Measurements from ENCODE around the gene CBLC. TPM values are rescaled to one million over a fixed set of nuclear protein-coding genes. Genes with fewer than 3 reads are reported as not detected.
"Not testable (repeated sequence)": the region's sequence is repeated elsewhere in the genome, so short reads cannot be mapped to it uniquely, and the experiment has no call there.

The CBLC gene
- total RNA-seq, 1 donor from 2014 or later, result 9.9 TPM

DNA sequence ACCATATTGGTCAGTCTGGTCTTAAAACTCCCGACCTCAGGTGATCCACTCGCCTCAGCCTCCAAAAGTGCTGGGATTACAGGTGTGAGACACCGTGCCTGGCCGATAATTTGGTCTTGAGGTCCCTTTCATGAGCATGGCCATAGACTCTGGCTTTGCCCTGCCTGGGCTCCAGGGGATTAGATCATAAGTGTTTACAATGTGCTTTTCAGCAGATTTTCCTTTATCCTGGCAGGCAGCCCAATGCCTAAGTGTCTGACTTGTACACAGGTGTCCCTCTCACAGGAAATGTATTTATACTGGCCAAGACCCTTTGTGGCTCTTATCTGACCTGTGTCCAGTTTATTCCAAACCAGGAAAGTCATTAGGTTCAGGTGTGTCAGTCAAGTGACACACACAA lies 47.1 kb downstream of the CBLC start:
- DNase-seq (ENCODE audit: low read depth), result no peak
- TF ChIP-seq, protein P1, sequence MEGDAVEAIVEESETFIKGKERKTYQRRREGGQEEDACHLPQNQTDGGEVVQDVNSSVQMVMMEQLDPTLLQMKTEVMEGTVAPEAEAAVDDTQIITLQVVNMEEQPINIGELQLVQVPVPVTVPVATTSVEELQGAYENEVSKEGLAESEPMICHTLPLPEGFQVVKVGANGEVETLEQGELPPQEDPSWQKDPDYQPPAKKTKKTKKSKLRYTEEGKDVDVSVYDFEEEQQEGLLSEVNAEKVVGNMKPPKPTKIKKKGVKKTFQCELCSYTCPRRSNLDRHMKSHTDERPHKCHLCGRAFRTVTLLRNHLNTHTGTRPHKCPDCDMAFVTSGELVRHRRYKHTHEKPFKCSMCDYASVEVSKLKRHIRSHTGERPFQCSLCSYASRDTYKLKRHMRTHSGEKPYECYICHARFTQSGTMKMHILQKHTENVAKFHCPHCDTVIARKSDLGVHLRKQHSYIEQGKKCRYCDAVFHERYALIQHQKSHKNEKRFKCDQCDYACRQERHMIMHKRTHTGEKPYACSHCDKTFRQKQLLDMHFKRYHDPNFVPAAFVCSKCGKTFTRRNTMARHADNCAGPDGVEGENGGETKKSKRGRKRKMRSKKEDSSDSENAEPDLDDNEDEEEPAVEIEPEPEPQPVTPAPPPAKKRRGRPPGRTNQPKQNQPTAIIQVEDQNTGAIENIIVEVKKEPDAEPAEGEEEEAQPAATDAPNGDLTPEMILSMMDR (IDR thresholded peaks at IDR 0.05; ENCODE audit: insufficient read depth, low read length, poor library complexity, severe bottlenecking), result no peak
- H3K27me3 ChIP-seq (ENCODE audit: control insufficient read depth, insufficient read depth, low read length), result peaks cover 3% of the 10 kb centered on the region
- H3K4me3 ChIP-seq (ENCODE audit: low read depth, low read length), result no peak overlapping the region
- no peaks in the 10 kb centered on the region for H3K36me3 ChIP-seq (ENCODE audit: control insufficient read depth, insufficient read depth, low read length)

DNA sequence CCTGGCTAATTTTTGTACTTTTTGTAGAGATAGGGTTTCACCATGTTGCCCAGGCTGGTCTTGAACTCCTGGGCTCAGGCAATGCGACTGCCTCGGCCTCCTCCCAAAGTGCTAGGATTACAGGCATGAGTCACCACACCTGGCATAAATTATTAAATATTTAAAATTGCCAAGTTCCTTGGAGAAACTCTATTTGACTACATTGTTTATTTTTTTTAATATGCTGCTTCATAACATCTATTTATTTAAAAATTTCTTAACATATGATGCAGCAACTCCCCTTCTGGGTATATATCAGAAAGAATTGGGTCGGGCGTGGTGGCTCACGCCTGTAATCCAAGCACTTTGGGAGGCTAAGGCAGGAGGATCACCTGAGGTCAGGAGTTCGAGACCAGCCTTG lies 55.2 kb downstream of the CBLC start:
- DNase-seq (ENCODE audit: low read depth); H3K27me3 ChIP-seq (ENCODE audit: control insufficient read depth, insufficient read depth, low read length); H3K36me3 ChIP-seq (ENCODE audit: control insufficient read depth, insufficient read depth, low read length); H3K4me3 ChIP-seq (ENCODE audit: low read depth, low read length): not testable (repeated sequence)

DNA sequence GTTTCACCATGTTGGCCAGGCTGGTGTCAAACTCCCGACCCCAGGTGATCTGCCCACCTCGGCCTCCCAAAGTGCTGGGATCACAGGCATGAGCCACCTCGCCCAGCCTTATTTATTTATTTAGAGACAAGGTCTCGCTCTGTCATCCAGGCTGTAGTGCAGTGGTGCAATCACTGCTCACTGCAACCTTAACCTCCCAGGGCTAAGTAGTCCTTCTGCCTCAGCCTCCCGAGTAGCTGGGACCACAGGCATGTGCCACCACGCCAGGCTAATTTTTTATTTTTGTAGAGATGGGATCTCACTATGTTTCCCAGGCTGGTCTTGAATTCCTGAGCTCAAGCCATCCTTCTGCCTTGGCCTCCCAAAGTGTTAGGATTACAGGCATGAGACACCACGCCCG lies 56.7 kb downstream of the CBLC start:
- not testable (repeated sequence) for H3K36me3 ChIP-seq (ENCODE audit: control insufficient read depth, insufficient read depth, low read length); H3K27me3 ChIP-seq (ENCODE audit: control insufficient read depth, insufficient read depth, low read length); DNase-seq (ENCODE audit: low read depth); H3K4me3 ChIP-seq (ENCODE audit: low read depth, low read length)

DNA sequence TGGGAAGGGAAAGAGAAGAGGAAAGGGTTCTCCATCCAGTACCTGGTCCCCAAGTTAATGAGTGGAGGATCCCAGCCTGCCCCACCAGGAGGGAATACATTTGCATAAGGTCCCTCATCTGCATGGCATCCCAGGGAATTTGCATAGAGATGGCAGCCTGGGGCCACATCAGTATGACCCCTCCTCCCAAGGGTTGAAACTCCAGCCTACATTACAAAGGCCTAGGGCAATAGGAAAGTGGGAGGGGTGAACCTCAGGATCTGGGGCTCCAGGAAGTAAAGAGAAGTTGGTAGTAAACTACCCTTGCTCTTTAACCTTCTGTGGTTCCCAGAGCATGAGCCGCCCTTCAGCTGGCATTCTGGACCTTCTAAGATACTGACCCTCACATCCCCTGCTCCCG lies 61.6 kb downstream of the CBLC start:
- no peak overlapping the region for H3K4me3 ChIP-seq (ENCODE audit: low read depth, low read length)
- no peak for DNase-seq (ENCODE audit: low read depth)
- no peaks in the 10 kb centered on the region for H3K27me3 ChIP-seq (ENCODE audit: control insufficient read depth, insufficient read depth, low read length)
- H3K36me3 ChIP-seq (ENCODE audit: control insufficient read depth, insufficient read depth, low read length), result no peaks in the 10 kb centered on the region
- TF ChIP-seq, protein P1 (IDR thresholded peaks at IDR 0.05; ENCODE audit: insufficient read depth, low read length, poor library complexity, severe bottlenecking), result no peak

DNA sequence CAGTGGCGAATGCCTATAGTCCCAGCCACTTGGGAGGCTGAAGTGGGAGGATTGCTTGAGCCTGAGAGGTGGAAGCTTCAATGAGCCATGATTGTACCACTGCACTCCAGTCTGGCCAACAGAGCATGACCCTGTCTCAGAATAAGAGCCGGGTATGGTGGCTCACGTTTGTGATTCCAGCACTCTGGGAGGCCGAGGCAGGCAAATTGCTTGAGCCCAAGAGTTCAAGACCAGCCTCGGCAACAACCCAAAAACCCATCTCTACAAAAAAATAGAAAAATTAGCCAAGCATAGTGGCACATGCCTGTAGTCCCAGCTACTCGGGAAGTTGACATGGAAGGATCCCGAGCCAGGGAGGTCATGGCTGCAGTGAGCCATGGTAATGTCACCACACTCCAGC lies 63.1 kb downstream of the CBLC start:
- DNase-seq (ENCODE audit: low read depth), result no peak
- TF ChIP-seq, protein P1 (IDR thresholded peaks at IDR 0.05; ENCODE audit: insufficient read depth, low read length, poor library complexity, severe bottlenecking), result no peak

DNA sequence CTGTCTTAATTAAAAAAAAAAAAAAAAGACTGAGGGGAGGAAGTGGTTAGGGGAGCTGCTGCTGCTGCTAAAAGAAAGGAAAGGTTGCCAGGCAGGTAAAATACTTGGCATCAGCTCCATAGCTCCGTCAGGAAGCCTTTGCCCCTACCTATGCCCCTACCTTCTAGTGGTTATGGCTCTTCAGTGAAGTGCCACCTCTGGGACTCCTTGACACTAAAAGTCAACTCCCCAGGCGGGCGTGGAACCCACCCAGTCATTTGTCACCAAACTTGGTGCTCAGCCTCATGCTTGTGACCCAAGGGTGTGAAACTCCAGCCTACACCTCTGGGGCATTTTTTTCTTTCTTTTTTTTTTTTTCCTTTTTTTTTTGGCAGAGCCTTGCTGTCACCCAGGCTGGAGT lies 63.5 kb downstream of the CBLC start:
- DNase-seq (ENCODE audit: low read depth), result no peak
- no peaks in the 10 kb centered on the region for H3K27me3 ChIP-seq (ENCODE audit: control insufficient read depth, insufficient read depth, low read length)
- no peak overlapping the region for H3K4me3 ChIP-seq (ENCODE audit: low read depth, low read length)
- TF ChIP-seq, protein P1 (IDR thresholded peaks at IDR 0.05; ENCODE audit: insufficient read depth, low read length, poor library complexity, severe bottlenecking), result no peak
- H3K36me3 ChIP-seq (ENCODE audit: control insufficient read depth, insufficient read depth, low read length), result no peaks in the 10 kb centered on the region

More for the DNA sequence above, 63.1 kb downstream of the CBLC start:
- no peak overlapping the region for H3K4me3 ChIP-seq (ENCODE audit: low read depth, low read length)
- H3K36me3 ChIP-seq (ENCODE audit: control insufficient read depth, insufficient read depth, low read length), result no peaks in the 10 kb centered on the region
- H3K27me3 ChIP-seq (ENCODE audit: control insufficient read depth, insufficient read depth, low read length), result no peaks in the 10 kb centered on the region

DNA sequence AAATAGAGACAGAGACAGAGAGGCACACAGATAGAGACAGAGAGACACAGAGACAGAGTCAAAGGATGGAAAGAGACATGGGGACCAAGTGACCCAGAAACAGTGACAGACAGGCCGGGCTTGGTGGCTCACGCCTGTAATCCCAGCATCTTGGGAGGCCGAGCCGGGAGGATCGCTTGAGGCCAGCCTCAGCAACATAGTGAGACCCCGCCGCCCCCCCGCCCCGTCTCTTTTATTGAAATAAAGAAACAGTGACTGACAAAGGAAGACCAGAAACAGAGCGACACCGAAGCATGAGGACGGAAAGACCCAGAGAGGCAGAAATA lies 67.6 kb downstream of the CBLC start:
- H3K36me3 ChIP-seq (ENCODE audit: control insufficient read depth, insufficient read depth, low read length), result no peaks in the 10 kb centered on the region
- H3K4me3 ChIP-seq (ENCODE audit: low read depth, low read length), result peak overlapping the region; percentile 38
- DNase-seq (ENCODE audit: low read depth), result no peak
- no peaks in the 10 kb centered on the region for H3K27me3 ChIP-seq (ENCODE audit: control insufficient read depth, insufficient read depth, low read length)
- TF ChIP-seq, protein P1 (IDR thresholded peaks at IDR 0.05; ENCODE audit: insufficient read depth, low read length, poor library complexity, severe bottlenecking), result no peak

Data from kidney epithelial cell (primary cell).